ENCODE data around the gene GORASP2.

GRCh38 chr2:170975943-170976270, 46.9 kb downstream of the GORASP2 start:
- TF ChIP-seq, protein P1, sequence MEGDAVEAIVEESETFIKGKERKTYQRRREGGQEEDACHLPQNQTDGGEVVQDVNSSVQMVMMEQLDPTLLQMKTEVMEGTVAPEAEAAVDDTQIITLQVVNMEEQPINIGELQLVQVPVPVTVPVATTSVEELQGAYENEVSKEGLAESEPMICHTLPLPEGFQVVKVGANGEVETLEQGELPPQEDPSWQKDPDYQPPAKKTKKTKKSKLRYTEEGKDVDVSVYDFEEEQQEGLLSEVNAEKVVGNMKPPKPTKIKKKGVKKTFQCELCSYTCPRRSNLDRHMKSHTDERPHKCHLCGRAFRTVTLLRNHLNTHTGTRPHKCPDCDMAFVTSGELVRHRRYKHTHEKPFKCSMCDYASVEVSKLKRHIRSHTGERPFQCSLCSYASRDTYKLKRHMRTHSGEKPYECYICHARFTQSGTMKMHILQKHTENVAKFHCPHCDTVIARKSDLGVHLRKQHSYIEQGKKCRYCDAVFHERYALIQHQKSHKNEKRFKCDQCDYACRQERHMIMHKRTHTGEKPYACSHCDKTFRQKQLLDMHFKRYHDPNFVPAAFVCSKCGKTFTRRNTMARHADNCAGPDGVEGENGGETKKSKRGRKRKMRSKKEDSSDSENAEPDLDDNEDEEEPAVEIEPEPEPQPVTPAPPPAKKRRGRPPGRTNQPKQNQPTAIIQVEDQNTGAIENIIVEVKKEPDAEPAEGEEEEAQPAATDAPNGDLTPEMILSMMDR (tag by site-specific recombination; IDR thresholded peaks at IDR 0.05): no peak
- TF ChIP-seq TCF7L2 (IDR thresholded peaks at IDR 0.05; ENCODE audit: borderline replicate concordance, low read depth, low read length): no peak
- TF ChIP-seq KLF16 (tag by site-specific recombination; IDR thresholded peaks at IDR 0.05): no peak
- no peak for TF ChIP-seq KLF10 (tag by site-specific recombination; IDR thresholded peaks at IDR 0.05)
- TF ChIP-seq KLF9 (tag by site-specific recombination; IDR thresholded peaks at IDR 0.05; ENCODE audit: low read depth): no peak
- TF ChIP-seq, protein P2, sequence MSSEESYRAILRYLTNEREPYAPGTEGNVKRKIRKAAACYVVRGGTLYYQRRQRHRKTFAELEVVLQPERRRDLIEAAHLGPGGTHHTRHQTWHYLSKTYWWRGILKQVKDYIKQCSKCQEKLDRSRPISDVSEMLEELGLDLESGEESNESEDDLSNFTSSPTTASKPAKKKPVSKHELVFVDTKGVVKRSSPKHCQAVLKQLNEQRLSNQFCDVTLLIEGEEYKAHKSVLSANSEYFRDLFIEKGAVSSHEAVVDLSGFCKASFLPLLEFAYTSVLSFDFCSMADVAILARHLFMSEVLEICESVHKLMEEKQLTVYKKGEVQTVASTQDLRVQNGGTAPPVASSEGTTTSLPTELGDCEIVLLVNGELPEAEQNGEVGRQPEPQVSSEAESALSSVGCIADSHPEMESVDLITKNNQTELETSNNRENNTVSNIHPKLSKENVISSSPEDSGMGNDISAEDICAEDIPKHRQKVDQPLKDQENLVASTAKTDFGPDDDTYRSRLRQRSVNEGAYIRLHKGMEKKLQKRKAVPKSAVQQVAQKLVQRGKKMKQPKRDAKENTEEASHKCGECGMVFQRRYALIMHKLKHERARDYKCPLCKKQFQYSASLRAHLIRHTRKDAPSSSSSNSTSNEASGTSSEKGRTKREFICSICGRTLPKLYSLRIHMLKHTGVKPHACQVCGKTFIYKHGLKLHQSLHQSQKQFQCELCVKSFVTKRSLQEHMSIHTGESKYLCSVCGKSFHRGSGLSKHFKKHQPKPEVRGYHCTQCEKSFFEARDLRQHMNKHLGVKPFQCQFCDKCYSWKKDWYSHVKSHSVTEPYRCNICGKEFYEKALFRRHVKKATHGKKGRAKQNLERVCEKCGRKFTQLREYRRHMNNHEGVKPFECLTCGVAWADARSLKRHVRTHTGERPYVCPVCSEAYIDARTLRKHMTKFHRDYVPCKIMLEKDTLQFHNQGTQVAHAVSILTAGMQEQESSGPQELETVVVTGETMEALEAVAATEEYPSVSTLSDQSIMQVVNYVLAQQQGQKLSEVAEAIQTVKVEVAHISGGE (tag by site-specific recombination; conservative IDR thresholded peaks at IDR 0.05; ENCODE audit: low read depth): no peak
- TF ChIP-seq ZFP41 (tag by site-specific recombination; IDR thresholded peaks at IDR 0.05; ENCODE audit: borderline replicate concordance): no peak
- no peak for TF ChIP-seq YY1 (tag by site-specific recombination; IDR thresholded peaks at IDR 0.05)
- TF ChIP-seq EGR2 (tag by site-specific recombination; IDR thresholded peaks at IDR 0.05; ENCODE audit: low read depth): no peak
- no peak for TF ChIP-seq ZNF473 (tag by site-specific recombination; IDR thresholded peaks at IDR 0.05)
